ENCODE results near the gene ZBTB46.

ZBTB46 gene

GRCh38 chr20:63707558-63708300 is 123.3 kb downstream of the ZBTB46 start, which contains the start of the genes ARFRP1 and ZGPAT:
Gene ARFRP1 (minus strand): TSS chr20:63707976. CDS start chr20:63707091, 885 bp downstream.
Gene ZGPAT (plus strand): TSS chr20:63708039. CDS start chr20:63708581, 542 bp downstream.
- DNase-seq (ENCODE audit: low read depth in 1 of 2, low spot score in 1 of 2), result peak; percentile 77 to 82

- DNase-seq (ENCODE audit: low read depth in 1 of 2, low spot score in 1 of 2), result peak in 1 of 2 donors; percentile 38
Observed at GRCh38 chr20:63706852-63707557, 124.1 kb downstream of the ZBTB46 start.

GRCh38 chr20:63706027-63706695 is 124.9 kb downstream of the ZBTB46 start:
- no peak for DNase-seq (ENCODE audit: low read depth in 1 of 2, low spot score in 1 of 2)

GRCh38 chr20:63705232-63706026 is 125.6 kb downstream of the ZBTB46 start:
- no peak for DNase-seq (ENCODE audit: low read depth in 1 of 2, low spot score in 1 of 2)

GRCh38 chr20:63704749-63705117 is 126.3 kb downstream of the ZBTB46 start:
- DNase-seq (ENCODE audit: low read depth in 1 of 2, low spot score in 1 of 2), result no peak

- no peak for DNase-seq (ENCODE audit: low read depth in 1 of 2, low spot score in 1 of 2)
Observed at GRCh38 chr20:63703976-63704748, 126.9 kb downstream of the ZBTB46 start.

GRCh38 chr20:63703471-63703975 is 127.5 kb downstream of the ZBTB46 start:
- no peak for DNase-seq (ENCODE audit: low read depth in 1 of 2, low spot score in 1 of 2)

- DNase-seq (ENCODE audit: low read depth in 1 of 2, low spot score in 1 of 2), result no peak
Observed at GRCh38 chr20:63702751-63703470, 128.2 kb downstream of the ZBTB46 start.

GRCh38 chr20:63702036-63702665 is 128.9 kb downstream of the ZBTB46 start:
- no peak for DNase-seq (ENCODE audit: low read depth in 1 of 2, low spot score in 1 of 2)

- no peak for DNase-seq (ENCODE audit: low read depth in 1 of 2, low spot score in 1 of 2)
Observed at GRCh38 chr20:63701329-63702035, 129.6 kb downstream of the ZBTB46 start.

GRCh38 chr20:63701051-63701328 is 130.1 kb downstream of the ZBTB46 start:
- DNase-seq (ENCODE audit: low read depth in 1 of 2, low spot score in 1 of 2), result no peak

- DNase-seq (ENCODE audit: low read depth in 1 of 2, low spot score in 1 of 2), result no peak
Observed at GRCh38 chr20:63700199-63701050, 130.6 kb downstream of the ZBTB46 start.

- no peak for DNase-seq (ENCODE audit: low read depth in 1 of 2, low spot score in 1 of 2)
Observed at GRCh38 chr20:63699466-63700198, 131.4 kb downstream of the ZBTB46 start.

GRCh38 chr20:63698739-63699465 is 132.2 kb downstream of the ZBTB46 start:
- peak in 1 of 2 donors; percentile 36 for DNase-seq (ENCODE audit: low read depth in 1 of 2, low spot score in 1 of 2)

- DNase-seq (ENCODE audit: low read depth in 1 of 2, low spot score in 1 of 2), result no peak
Observed at GRCh38 chr20:63697868-63698545, 133.1 kb downstream of the ZBTB46 start.
